SW 1271 (cell line): Measurements from ENCODE around the gene CREBRF.
"Not testable (repeated sequence)": the region's sequence is repeated elsewhere in the genome, so short reads cannot be mapped to it uniquely, and the experiment has no call there.

Source experiments
- DNase-seq, 2 experiments: peaks; one replicate each; lab custom pipeline; 2025; lab: John Stamatoyannopoulos, UW

The CREBRF gene, protein sequence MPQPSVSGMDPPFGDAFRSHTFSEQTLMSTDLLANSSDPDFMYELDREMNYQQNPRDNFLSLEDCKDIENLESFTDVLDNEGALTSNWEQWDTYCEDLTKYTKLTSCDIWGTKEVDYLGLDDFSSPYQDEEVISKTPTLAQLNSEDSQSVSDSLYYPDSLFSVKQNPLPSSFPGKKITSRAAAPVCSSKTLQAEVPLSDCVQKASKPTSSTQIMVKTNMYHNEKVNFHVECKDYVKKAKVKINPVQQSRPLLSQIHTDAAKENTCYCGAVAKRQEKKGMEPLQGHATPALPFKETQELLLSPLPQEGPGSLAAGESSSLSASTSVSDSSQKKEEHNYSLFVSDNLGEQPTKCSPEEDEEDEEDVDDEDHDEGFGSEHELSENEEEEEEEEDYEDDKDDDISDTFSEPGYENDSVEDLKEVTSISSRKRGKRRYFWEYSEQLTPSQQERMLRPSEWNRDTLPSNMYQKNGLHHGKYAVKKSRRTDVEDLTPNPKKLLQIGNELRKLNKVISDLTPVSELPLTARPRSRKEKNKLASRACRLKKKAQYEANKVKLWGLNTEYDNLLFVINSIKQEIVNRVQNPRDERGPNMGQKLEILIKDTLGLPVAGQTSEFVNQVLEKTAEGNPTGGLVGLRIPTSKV

GRCh38 chr5:173055983-173056782 is at the start of gene CREBRF:
Gene CREBRF, plus strand, starts transcription at chr5:173056352. Its CDS starts 24,424 bp downstream, at chr5:173080776.
- DNase-seq: peak; percentile 87 to 96

DNA sequence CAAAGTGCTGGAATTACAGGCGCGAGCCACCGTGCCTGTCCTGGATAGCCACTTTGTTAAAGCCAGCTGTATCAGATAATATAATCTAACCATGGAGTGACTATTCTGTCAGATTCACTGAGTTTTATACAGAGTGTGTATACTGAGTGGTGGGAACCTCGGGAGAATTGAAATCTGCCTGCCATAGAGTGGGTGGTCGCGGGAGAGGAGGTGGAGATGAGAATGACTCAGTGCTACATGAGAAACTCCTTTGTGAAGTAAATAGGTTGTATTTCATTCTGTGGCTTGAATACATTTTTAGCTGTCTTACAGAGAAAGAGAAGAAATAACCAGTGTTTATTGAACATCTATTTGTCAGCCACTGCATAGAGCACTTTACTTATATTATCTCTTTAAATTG is 46.1 kb upstream of the CREBRF start:
- no peak for DNase-seq

DNA sequence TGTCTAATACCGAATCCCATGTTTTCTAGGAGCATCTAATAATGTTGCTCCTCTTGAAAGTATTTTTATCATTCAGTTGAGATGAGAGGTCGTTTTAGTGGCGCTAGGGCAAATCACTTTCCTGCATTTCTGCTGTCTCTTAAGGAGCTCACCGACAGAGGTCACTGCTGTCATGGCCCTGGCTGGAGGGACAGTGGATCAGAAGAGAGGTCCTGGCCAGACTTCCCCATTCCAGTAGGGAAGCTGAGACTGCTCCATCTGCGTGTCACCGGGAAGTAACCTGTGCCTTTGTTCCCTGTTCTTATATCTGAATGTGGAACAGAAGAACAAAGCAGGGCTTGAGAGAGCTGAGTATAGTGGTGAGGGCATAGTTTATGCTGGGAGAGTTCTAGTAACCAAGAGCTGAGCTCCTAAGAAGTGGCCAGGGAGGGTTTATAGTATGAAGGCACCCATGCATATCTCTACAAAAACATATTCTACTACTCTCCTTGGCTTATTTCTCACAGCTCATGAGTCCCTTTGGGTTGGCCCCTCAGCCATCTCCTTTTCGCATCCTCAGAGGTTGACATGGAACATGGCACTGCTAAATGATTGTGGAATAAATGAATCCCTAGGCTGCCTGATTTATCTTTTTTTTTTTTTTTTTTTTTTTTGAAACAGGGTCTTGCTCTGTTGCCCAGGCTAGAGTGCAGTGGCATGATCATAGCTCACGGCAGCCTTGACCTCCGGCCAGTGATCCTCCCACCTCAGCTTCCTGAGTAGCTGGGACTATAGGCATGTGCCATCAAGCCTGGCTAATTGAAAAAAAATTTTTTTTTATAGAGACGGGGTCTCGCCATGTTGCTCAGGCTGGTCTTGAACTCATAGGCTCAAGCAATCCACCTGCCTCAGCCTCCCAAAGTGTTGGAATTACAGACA is 45.3 kb upstream of the CREBRF start:
- peak in 1 of 2 experiments; percentile 39 for DNase-seq

DNA sequence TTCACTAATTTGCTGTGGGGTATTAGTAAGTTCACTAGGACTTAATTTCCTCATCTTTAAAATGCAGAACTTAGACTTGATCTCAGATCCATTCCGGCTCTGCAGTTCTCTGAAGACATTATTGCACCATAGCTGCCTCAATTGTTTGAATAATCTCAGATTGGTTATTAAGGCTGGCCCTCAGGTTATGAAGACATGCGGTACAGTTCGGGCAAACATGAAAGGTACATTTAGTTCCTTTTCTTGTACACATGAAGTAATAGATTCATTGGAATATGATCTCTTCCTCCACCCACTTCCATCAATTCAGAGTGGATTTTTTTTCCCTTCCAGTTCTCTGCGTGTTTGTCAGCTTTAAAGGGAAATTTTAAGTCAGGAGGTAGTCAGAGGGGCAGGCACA is 44.6 kb upstream of the CREBRF start:
- DNase-seq: no peak

DNA sequence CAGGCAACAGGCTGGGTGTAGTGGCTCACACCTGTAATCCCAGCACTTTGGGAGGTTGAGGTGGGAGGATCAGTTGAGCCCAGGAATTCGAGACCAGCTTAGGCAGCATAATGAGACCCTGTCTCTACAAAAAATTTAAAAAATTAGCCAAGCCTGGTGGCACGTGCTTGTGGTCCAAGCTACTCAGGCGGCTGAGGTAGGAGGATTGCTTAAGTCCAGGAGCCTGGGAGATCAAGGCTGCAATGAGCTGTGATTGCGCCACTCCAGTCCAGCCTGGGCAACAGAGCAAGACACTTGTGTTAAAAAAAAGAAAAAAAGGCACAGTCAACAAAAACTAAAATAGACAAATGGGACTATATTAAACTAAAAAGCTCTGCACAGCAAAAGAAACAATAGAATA is 43.3 kb upstream of the CREBRF start:
- DNase-seq: no peak

GRCh38 chr5:173014671-173015070 is 41.5 kb upstream of the CREBRF start:
- DNase-seq: no peak

GRCh38 chr5:173015192-173015591 is 41.0 kb upstream of the CREBRF start:
- no peak for DNase-seq

GRCh38 chr5:173015598-173016455 is 40.3 kb upstream of the CREBRF start:
- DNase-seq: no peak

DNA sequence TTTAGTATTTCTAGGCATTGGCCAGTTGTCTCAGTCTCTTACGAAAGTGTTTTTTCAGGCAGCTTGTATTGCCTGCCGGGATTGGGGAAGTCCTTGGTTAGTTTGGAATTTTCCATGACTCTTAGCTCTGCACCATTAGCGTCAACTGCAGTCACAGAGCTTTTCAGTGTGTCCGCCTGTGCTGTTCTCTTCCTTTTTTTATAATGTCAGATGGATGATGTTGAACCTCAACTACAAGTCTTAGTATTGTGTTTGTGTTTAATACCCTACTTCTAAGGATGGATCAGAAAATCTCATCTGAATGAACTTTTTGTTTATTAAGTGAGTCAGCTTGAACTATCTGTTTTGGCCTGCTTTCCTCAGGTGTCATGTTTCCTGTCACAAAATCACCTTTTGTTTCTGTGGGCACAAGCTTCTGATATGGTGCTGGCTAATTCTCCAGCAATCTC is 39.5 kb upstream of the CREBRF start:
- DNase-seq: peak; percentile 39 to 86

DNA sequence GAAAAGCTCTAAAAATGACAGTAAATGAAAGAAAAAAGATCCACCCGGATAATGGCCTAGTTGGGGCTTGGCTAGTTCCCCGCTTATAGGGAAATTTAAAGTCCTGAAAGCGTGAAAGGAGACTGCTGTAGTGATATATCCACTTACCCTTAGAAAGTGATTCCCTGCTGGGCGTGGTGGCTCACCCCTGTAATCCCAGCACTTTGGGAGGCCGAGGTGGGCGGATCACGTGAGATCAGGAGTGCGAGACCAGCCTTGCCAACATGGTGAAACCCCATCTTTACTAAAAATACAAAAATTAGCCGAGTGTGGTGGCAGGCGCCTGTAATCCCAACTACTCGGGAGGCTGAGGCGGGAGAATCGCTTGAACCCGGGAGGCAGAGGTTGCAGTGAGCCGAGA is 39.1 kb upstream of the CREBRF start:
- not testable (repeated sequence) for DNase-seq

- no peak for DNase-seq
Measured at GRCh38 chr5:173018358-173018757, 37.8 kb upstream of the CREBRF start.

DNA sequence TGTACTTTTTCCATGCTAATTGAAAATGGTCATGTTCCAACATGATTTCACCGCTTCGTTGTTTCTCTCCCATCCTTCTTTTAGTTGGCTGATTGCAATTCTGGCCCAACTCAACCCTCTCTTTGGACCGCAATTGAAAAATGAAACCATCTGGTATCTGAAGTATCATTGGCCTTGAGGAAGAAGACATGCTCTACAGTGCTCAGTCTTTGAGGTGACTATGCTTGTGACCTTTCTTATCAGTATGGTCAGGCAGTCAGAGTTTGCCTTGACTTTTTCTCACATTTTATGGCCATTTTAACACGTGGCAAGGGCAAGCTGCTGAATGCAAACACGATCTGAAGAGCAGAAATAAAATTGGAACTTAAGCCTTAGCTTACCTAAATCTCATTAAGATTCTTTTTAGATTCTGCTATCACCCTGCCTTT is 36.0 kb upstream of the CREBRF start:
- DNase-seq: no peak

DNA sequence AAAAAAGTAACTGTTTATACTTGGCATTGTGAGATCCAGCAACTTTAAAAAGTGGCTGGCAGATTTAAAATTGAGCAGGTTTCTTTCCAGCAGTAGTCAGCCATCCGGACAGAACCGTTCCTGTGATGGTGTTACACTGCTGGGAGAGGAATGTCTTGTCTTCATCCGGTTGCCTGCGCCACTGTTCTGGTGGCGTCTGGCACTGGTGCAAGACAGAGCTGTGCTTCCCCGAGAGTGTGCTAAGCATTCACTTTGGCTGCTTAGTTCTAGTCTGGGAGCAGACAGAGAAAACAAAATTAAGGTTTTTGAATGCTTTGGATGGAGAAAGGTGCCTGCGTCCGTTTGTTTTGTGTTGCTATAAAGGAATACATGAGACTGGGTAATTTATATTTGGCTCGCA is 35.5 kb upstream of the CREBRF start:
- no peak for DNase-seq

GRCh38 chr5:173025651-173026050 is 30.5 kb upstream of the CREBRF start:
- DNase-seq: no peak

DNA sequence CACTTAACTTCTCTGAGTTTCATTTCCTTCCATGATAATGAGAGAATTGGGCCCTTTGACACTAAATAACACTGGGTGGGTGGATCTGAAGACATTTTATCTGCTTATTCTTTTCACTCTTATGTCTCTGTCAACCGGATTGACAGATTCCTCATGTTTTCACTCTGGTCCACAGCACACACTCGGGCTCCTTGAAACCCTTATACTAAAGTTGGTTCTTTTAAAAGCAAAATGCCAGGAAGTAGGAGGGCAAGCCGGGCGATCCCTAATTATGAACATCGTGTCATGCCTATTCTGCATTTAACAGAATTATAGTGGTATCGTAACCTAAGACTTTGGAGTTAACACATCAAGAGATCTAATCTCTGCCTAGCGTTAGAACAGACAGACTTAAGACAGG is 28.2 kb upstream of the CREBRF start:
- no peak for DNase-seq

- no peak for DNase-seq
Measured at GRCh38 chr5:173028811-173029327, 27.3 kb upstream of the CREBRF start.

GRCh38 chr5:173029499-173029921 is 26.6 kb upstream of the CREBRF start:
- DNase-seq: no peak

- DNase-seq: not testable (repeated sequence)
Measured at GRCh38 chr5:173032096-173032495, 24.1 kb upstream of the CREBRF start.

DNA sequence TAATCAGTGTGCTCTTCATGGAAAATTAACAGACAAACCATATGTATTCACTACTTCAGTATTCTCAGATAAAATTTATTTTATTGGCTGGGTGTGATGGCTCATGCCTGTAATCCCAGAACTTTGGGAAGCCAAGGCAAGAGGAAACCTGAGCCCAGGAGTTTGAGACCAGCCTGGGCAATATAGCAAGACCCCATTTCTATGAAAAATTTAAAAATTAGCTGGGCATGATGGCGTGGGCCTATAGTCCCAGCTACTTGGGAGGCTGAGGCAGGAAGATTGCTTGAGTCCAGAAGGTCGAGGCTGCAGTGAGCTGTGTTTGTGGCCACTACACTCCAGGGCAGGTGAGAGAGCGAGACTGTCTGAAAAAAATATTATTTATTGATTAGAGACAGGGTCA is 23.4 kb upstream of the CREBRF start:
- DNase-seq: no peak

DNA sequence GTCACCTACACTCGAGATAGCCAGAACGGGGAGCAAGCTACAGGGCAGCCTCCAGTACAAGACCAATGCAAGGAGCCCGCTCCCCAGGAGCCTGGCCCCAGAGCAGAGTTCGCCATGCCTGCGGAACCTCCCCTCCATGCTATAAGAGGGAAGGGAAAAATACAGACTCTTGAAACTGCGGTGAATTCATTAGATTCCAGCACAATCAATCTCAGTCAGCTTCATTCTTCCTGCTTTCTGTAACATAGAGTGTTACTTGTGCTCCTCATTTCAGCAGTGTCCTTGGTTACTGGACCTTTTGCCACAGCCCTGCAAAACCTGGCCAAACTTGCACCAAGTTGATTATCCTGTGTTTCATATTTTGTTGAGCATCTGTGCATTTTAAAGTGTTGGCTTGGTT is 22.2 kb upstream of the CREBRF start:
- no peak for DNase-seq
